Measurements from ENCODE around the gene PREB.

Gene PREB

GRCh38 chr2:27152102-27152795, 17.8 kb upstream of the PREB start:
- no peak for DNase-seq

DNA sequence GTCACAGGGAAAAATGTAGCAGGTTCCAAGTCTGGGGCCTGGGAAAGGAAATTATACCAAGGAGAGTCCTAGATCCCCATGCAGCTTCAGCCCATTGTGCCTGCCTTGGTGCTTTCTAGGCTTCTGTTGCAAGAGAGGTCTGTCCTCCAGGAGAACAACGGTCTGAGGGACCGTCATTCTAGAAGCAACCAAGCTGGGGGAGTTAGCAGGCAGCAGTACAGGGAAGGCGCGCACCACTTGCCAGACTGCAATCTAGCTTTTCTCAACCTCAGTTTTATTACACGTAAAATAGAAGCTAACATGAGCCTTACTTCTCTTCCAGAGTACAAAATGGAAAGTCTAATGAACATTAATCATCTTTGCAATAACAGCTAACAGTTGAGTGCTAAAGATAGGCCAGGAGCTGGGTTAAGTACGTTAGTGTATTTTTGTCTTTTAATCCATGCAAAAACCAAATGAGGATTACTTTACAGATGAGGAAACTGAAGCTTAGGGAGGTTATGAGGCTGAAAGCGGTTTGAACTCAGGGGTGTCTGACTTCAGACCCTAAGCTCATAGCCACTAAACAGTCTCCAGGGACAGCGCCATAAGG, 16.3 kb upstream of the PREB start:
- DNase-seq: no peak

- DNase-seq: no peak
These were observed 15.4 kb upstream of the PREB start for GRCh38 chr2:27149570-27150405.

DNA sequence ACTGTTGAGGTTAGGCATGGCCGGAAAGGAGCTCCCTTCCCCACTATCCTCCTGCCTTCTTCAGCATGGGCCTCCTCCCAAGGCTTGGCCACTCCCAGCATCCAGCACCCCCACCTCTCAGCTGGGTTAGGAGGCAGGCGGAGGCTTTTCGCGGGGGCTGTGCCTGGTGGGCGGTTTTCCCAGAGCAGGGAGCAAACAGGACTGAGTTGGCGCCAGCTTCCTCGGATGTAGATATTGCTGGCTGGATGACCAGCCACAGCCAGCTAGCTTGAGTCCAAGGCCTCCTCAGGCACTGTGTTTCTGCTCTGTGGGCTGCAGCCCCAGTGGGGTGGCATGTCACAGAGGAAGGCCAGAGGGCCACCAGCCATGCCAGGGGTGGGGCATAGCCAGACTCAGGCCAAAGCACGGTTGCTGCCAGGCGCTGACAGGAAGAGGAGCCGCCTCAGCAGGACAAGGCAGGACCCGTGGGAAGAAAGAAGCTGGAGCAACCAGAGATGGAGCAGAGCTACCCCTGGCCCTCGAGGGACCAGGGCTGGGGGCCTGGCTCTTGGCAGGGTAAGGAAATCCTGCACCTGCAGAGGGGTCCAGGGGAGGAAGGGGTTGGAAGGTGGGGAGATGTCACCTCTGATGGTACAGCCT, 14.5 kb upstream of the PREB start, which contains the start of gene TCF23:
Gene TCF23, plus strand, starts transcription at position 204 of the 639 bp plus-strand sequence. Its CDS starts 130 bp downstream, at position 334.
- no peak for DNase-seq

GRCh38 chr2:27147935-27148334, 13.5 kb upstream of the PREB start:
- no peak for DNase-seq

GRCh38 chr2:27145682-27146081, 11.2 kb upstream of the PREB start:
- no peak for DNase-seq

GRCh38 chr2:27143285-27143684, 8.8 kb upstream of the PREB start:
- no peak for DNase-seq

- no peak for DNase-seq
These were observed 4.9 kb upstream of the PREB start, which contains the start of gene PRR30 for GRCh38 chr2:27139310-27139709. TSS of gene PRR30 (minus strand) at chr2:27139410. CDS start at chr2:27138329, 1,081 bp downstream.

- no peak for DNase-seq
These were observed 3.7 kb upstream of the PREB start for GRCh38 chr2:27138111-27138510.

DNA sequence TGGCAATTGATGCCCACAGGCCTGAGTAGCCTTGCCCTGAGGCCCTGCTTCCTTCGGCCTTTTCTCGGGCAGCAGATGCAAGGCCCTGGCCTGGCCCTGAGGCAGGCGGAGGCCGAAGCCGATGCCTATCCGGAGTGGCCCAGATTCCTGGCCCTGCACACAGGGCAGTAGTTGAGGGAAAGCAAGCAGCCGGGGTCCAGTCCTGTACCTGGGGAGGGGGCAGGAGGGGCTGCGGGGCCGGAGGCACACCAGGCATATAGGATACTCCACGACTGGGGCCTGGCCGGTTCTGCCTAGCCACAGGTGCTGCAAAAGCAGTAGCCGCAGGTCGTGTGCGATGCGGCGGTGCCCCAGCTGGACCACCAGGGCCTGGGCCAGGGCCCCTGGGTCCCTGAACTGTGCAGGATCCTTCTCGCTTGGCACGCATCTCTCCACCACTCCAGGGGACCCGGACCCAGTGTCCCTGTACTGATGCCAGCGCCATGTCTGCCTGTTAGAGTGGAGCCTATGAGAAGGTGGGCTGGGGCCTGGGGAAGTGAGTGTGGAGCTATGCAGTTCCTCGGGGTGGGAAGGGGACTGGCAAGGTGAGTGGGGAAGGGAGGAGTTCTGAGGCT, 3.0 kb upstream of the PREB start:
- DNase-seq: no peak

DNA sequence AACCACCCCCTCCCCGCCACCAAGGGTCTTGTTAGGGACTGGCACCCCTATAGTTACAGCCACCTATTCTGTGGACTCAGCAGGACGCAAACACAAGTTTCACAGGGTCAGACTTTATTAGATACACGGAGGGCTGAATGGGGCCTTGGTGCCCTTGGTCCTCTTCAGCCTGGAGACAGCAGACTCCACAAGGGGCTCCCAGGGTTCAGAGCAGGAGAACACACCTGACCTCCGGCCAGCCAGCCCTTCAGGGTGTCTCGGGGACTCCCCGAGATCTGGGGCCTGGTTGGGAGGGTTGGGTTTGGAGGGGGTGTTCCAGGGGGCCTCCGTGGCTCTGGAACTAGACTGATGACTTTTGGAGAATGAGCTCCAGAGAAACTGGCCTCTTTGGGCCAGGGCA, 2.3 kb upstream of the PREB start:
- no peak for DNase-seq

DNA sequence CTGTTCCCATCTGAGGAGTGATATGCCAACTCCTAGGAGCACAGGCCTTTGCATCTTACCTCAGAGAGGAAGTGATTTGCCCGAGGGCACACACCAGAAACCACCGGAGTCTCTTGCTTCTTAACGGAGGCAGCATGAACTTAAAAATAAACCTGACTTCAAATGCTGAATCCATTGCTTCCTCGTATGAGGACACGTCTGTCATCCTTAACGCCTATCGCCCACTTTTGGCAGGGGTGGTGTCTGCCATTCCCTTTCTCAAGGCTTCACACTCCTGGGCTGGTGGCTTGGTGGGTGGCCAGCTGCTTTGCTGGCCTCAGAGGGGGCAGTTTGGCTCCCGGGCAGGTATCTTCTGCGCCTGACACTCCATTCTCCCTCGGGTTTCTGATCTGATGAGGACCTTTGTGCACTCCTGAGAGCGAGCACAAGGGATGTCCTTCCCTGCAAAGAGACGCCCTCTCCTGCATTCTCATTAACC, 1.1 kb upstream of the PREB start:
- no peak for DNase-seq

- no peak for DNase-seq
These were observed 493 bp upstream of the PREB start for GRCh38 chr2:27134781-27135477.

DNA sequence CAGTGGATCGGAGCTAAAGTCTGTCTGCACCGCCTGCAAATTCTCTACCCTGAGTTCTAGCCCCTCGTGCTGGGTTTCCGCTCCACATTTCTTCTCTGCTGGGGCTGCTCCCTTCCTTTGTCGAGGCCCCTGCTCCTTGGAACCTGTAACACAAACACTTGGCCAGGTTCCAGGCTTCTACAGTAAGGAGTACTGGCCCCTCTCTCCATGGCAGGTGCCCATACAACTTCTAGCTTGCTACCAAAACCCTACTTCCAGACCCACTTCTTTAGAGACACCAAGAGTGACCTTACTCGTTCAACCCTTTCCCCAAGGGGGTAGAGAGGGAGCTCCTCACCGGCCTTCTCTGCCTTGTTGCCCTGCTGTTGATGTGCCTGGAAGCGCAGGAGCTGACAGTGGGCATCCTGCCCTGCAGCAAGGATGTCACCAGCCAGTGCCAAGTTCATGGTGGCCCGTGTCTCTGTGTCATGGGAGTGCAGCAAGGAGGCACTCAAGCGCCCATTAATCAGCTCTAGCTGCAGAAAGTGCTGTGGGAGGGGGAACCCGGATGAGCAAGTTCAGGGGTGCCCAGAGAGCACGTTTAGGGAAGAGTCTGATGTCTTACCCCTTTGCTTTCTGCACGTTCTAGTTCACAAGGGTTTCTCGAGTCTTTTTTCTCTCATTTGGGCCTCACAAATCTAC, 1.1 kb downstream of the PREB start:
- DNase-seq: no peak

DNA sequence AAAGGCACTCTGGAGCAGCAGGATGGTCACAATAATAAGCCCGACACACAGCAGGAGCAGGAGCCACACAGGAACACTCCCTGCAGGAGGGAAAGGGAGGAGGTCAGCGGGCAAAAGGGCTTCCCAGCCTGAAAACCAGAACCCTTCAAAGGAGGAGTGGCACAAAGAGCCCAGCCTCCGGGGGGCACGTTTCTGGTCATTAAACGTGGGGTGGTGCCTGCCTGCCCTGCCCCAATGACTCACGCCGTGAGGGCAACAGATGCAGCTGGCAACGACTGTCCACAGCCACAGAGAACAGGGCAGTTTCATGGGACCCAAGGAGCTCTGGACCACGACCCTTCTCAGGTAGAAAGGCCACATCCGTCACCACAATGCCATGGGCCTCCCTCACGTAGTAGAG, 3.0 kb downstream of the PREB start:
- no peak for DNase-seq

DNA sequence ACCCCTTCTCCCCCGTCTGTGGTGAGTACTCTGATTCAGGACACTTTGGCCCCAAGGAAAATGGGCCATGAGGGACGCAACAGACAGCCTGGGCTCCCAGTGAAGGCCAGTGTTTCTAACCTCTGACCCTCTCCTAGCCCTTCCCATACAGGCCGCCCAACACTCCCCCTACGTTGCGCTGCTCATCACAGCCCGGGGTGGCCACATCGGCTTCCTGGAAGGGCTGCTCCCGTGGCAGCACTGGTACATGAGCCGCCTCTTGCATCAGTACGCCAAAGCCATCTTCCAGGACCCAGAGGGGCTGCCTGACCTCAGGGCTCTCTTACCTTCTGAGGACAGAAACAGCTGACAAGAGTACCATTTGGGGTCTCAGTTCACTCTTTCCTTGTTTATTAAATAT, 4.0 kb downstream of the PREB start:
- DNase-seq: no peak

- no peak for DNase-seq
These were observed 5.5 kb downstream of the PREB start for GRCh38 chr2:27128668-27129571.

DNA sequence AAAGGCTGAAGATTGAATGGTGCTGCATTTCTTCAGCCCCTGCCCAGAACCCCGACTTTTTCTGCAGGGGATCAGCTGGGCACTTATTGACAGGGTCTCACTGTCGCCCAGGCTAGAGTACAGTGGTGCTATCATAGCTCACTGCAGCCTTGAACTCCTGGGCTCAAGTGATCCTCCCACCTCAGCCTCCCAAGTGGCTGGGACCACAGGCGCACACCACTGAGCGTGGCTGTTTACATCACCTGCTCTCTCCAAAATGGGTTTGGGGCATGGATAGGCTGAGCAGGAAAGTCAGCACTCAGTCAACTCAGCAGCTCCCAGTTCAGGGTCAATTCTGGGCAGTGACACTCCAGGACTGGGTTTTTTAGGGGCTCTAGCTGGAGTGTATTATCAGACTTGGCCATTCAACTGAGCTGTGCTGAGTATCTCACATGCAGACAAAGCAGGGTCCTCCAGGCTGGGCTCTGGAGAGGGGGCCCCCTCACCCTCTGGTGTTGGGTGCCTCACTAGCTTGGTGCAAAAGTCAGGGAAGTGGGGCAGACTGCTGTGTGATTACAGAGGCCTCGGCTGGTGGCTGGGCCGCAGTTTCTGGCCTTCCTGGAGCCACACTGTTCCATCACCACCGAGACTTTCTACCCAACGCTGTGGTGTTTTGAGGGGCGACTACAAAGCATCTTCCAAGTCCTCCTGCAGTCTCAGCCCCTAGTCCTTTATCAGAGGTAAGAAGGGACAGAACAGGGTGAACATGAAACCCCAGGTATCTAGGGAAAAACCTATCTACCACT, 6.4 kb downstream of the PREB start:
- DNase-seq: no peak

DNA sequence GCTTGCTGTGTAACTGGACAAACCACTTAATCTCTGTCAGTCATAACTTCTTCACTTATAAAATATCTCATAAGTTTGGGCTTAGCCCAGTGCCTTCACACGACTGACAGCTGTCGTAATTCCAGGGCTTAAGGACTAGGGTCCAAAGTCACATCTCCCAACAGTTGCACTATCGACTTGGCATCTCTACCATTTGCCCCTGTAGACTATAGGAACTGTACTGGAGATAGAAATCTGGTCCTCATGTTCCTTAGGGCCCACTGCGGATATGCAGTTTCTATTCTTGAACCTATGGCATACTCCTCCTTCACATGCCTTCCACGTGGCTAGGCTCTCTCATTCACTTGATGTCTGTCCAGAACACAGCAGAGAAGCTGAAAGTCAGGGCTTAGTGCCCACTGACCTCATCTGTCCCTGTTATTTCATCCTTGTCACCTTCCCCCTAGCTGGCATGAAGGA, 8.2 kb downstream of the PREB start:
- DNase-seq: no peak
